ENCODE data around the gene CRADD. TPM values are rescaled to one million over a fixed set of nuclear protein-coding genes. Genes with fewer than 3 reads are reported as not detected.

The CRADD gene
- total RNA-seq, 3 donors from 2014 or later = 24.0 to 49.8 (median 44.2) TPM

- no peak for TF ChIP-seq POLR2A (IDR thresholded peaks at IDR 0.05)
- no peak for TF ChIP-seq POLR2AphosphoS5 (IDR thresholded peaks at IDR 0.05)
- no peak for TF ChIP-seq CTCF (IDR thresholded peaks at IDR 0.05)
- Histone ChIP-seq H3K27ac (peak overlapping the region; percentile 76 to 93), H3K4me1 (peaks cover 0 to 3% of the 10 kb centered on the region in 2 donors), H3K9me3 (no peaks in the 10 kb centered on the region), H3K36me3 (no peaks in the 10 kb centered on the region), H3K27me3 (no peaks in the 10 kb centered on the region), H3K4me3 (peak overlapping the region in 2 of 3 donors; percentile 10 to 27)
- intact Hi-C loops (cut with DNase I; ENCODE audit: low total_unique reads) = no loop called here
- no peak for DNase-seq (ENCODE audit: low spot score in 2 of 2)
Measured at GRCh38 chr12:93738199-93739058, 61.3 kb downstream of the CRADD start.

DNA sequence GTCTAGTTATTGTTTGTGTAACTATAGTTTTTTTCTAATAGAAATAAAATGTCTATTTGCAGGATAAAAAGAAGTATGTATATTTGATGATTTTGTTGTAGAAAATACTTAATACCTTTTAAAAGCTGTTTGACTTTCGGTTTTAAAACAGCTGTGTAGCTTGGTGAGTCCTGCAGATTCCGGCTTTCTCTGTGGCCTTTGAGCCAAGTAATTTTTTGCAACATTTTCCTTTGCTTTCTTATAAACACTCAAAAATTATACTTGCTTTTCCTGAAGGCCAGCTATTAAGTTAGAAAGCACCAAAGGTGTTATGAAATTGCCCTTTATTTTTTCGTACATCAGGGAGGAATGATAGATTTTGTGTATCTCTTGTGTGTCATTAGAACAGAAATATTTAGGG is 63.6 kb downstream of the CRADD start:
- Histone ChIP-seq H3K4me1 (peaks cover 0 to 6% of the 10 kb centered on the region in 2 donors), H3K27ac (peak overlapping the region; percentile 76 to 93), H3K36me3 (no peaks in the 10 kb centered on the region), H3K9me3 (no peaks in the 10 kb centered on the region), H3K27me3 (no peaks in the 10 kb centered on the region), H3K4me3 (peak overlapping the region; percentile 20 to 68 (median 59))
- intact Hi-C loops (cut with DNase I; ENCODE audit: low total_unique reads) = no loop called here
- TF ChIP-seq POLR2AphosphoS5 (IDR thresholded peaks at IDR 0.05) (no peak), CTCF (IDR thresholded peaks at IDR 0.05) (no peak), POLR2A (IDR thresholded peaks at IDR 0.05) (no peak)
- no peak for DNase-seq (ENCODE audit: low spot score in 2 of 2)

- H3K27ac ChIP-seq = peak overlapping the region; percentile 76 to 93
- TF ChIP-seq CTCF (IDR thresholded peaks at IDR 0.05) (no peak), POLR2A (IDR thresholded peaks at IDR 0.05) (no peak), POLR2AphosphoS5 (IDR thresholded peaks at IDR 0.05) (no peak)
- no peaks in the 10 kb centered on the region for H3K9me3 ChIP-seq
- intact Hi-C loops (cut with DNase I; ENCODE audit: low total_unique reads) = no loop called here
- H3K4me1 ChIP-seq = peaks cover 0 to 6% of the 10 kb centered on the region in 2 donors
- H3K27me3 ChIP-seq = no peaks in the 10 kb centered on the region
- no peaks in the 10 kb centered on the region for H3K36me3 ChIP-seq
- H3K4me3 ChIP-seq = peak overlapping the region; percentile 57 to 68 (median 59)
- DNase-seq (ENCODE audit: low spot score in 2 of 2) = no peak
Measured at GRCh38 chr12:93741659-93742109, 64.5 kb downstream of the CRADD start.

- H3K9me3 ChIP-seq = no peaks in the 10 kb centered on the region
- H3K4me1 ChIP-seq = peaks cover 0 to 6% of the 10 kb centered on the region in 2 donors
- H3K27ac ChIP-seq = peak overlapping the region; percentile 76 to 93
- H3K27me3 ChIP-seq = no peaks in the 10 kb centered on the region
- H3K36me3 ChIP-seq = no peaks in the 10 kb centered on the region
- DNase-seq (ENCODE audit: low spot score in 2 of 2) = peak; percentile 62 to 78
- H3K4me3 ChIP-seq = peak overlapping the region; percentile 57 to 68 (median 59)
- intact Hi-C loops (cut with DNase I; ENCODE audit: low total_unique reads) = no loop called here
- peak; percentile 50 to 77 (median 72) for TF ChIP-seq POLR2AphosphoS5 (IDR thresholded peaks at IDR 0.05)
- TF ChIP-seq POLR2A (IDR thresholded peaks at IDR 0.05) = no peak
- peak in 1 of 3 donors; percentile 26 for TF ChIP-seq CTCF (IDR thresholded peaks at IDR 0.05)
Measured at GRCh38 chr12:93742110-93742934, 65.1 kb downstream of the CRADD start.
